ENCODE measurements around the gene EPHX1. TPM values are rescaled to one million over a fixed set of nuclear protein-coding genes. Genes with fewer than 3 reads are reported as not detected.

EPHX1 gene
- total RNA-seq, 1 donor from 2014 or later = 142 TPM

GRCh38 chr1:225881081-225881958, 71.4 kb downstream of the EPHX1 start:
- no peaks in the 10 kb centered on the region for H3K9me3 ChIP-seq
- no peak for DNase-seq (ENCODE audit: extremely low spot score in 2 of 2)
- intact Hi-C loops (cut with DNase I) = loop anchor here (10.0 kb wide), 1 partner anchor 107 kb away; the partner anchor contains the start of gene SRP9

GRCh38 chr1:225881959-225882693, 72.2 kb downstream of the EPHX1 start, which contains the start of gene TMEM63A:
Gene TMEM63A, minus strand, starts transcription at chr1:225882380. Its CDS starts 4,800 bp downstream, at chr1:225877580.
- Histone ChIP-seq H3K36me3 (no peaks in the 10 kb centered on the region), H3K4me1 (peaks cover 57% of the 10 kb centered on the region), H3K4me3 (peak within 1 kb of the TSS; percentile 94), H3K27me3 (no peaks in the 10 kb centered on the region), H3K27ac (peak within 1 kb of the TSS; percentile 92), H3K9me3 (no peaks in the 10 kb centered on the region)
- intact Hi-C loops (cut with DNase I) = loop anchor here (10.0 kb wide), 1 partner anchor 107 kb away; the partner anchor contains the start of gene SRP9
- DNase-seq (ENCODE audit: extremely low spot score in 2 of 2) = no peak
- TF ChIP-seq CTCF (IDR thresholded peaks at IDR 0.05) = peak in 2 of 3 experiments; percentile 29 to 42
- peak in 1 of 2 donors; percentile 73 for TF ChIP-seq POLR2A (IDR thresholded peaks at IDR 0.05)
- TF ChIP-seq POLR2AphosphoS5 (IDR thresholded peaks at IDR 0.05; ENCODE audit: insufficient read depth in 1 of 2, low read depth in 1 of 2) = peak; percentile 78 to 92

More at GRCh38 chr1:225881081-225881958, 71.4 kb downstream of the EPHX1 start:
- peak overlapping the region; percentile 94 for H3K4me3 ChIP-seq
- peaks cover 59% of the 10 kb centered on the region for H3K4me1 ChIP-seq
- TF ChIP-seq POLR2AphosphoS5 (IDR thresholded peaks at IDR 0.05; ENCODE audit: insufficient read depth in 1 of 2, low read depth in 1 of 2) = no peak
- TF ChIP-seq CTCF (IDR thresholded peaks at IDR 0.05) = no peak
- no peak for TF ChIP-seq POLR2A (IDR thresholded peaks at IDR 0.05)
- no peaks in the 10 kb centered on the region for H3K36me3 ChIP-seq
- H3K27me3 ChIP-seq = no peaks in the 10 kb centered on the region
- peak overlapping the region; percentile 92 for H3K27ac ChIP-seq

DNA sequence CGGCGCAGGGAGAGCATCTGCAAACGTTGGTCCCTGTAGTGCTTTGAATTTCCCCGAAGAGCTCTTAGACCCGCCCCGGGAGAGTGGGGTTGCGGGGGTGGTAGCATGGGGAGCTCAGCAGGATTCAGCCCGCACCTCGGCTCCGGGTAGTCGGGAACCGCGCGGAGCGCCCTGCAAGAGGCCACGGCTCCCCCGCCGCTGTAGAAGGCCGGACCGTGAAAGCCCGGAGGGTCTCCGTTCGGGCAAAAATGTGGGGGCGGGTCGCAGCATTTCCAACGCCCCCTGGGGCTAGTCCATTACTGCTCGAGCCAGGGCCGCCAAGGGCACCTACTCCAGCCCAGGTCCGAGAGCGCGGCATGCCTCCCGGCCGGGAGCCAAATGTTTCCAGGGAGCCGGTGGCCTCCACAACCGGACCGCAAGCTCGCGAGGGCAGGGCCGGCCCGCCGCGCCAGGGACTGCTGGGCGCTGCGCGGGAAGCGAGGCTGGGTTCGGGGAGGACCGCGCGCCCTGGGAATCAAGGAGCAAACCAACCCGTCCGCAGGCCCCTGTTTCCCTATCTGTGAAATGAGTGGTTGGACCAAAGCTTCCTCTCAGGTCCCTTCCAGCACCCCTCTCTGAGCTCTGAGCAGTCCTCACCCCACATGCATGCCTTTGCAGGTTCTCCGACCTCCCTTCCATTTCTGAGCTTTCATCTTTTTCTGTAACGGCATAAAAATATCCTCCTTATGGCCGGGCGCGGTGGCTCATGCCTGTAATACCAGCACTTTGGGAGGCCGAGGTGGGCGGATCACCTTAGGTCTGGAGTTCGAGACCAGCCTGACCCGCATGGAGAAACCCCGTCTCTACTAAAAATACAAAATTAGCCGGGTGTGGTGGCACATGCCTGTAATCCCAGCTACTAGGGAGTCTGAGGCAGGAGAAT, 73.0 kb downstream of the EPHX1 start:
- H3K4me1 ChIP-seq = peaks cover 49% of the 10 kb centered on the region
- no peak for DNase-seq (ENCODE audit: extremely low spot score in 2 of 2)
- intact Hi-C loops (cut with DNase I) = loop anchor here (10.0 kb wide), 1 partner anchor 108 kb away; the partner anchor contains the start of gene SRP9

More for the DNA sequence above, 73.0 kb downstream of the EPHX1 start:
- H3K36me3 ChIP-seq = no peaks in the 10 kb centered on the region
- H3K9me3 ChIP-seq = no peaks in the 10 kb centered on the region
- peak overlapping the region; percentile 92 for H3K27ac ChIP-seq
- peak overlapping the region; percentile 94 for H3K4me3 ChIP-seq
- H3K27me3 ChIP-seq = no peaks in the 10 kb centered on the region
- TF ChIP-seq CTCF (IDR thresholded peaks at IDR 0.05) (no peak), POLR2AphosphoS5 (IDR thresholded peaks at IDR 0.05; ENCODE audit: insufficient read depth in 1 of 2, low read depth in 1 of 2) (no peak), POLR2A (IDR thresholded peaks at IDR 0.05) (no peak)

Data from vagina (tissue), 2 donors.